ENCODE measurements around the gene ZNF76.
A peak's percentile ranks its signal among the peaks of the same experiment; 100 is the strongest.

The ZNF76 gene

GRCh38 chr6:35343835-35344550 is 84.5 kb downstream of the ZNF76 start:
- Mint-ChIP-seq H3K4me1 (ENCODE audit: low read depth in 2 of 2) (peaks cover 41 to 48% of the 10 kb centered on the region in 2 donors), H3K4me3 (peak overlapping the region; percentile 94 to 96), H3K27ac (peak overlapping the region; percentile 90 to 95), H3K27me3 (no peaks in the 10 kb centered on the region), H3K9me3 (no peaks in the 10 kb centered on the region), H3K36me3 (ENCODE audit: insufficient read depth) (peaks cover 24% of the 10 kb centered on the region)
- ATAC-seq (replicated peaks) (no peak), DNase-seq (no peak)

Data from effector memory CD8-positive, alpha-beta T cell (primary cell).